IgD-negative memory B cell (primary cell): ENCODE results near the gene HS3ST5. TPM values are rescaled to one million over a fixed set of nuclear protein-coding genes. Genes with fewer than 3 reads are reported as not detected.
"Not testable (repeated sequence)": the region's sequence is repeated elsewhere in the genome, so short reads cannot be mapped to it uniquely, and the experiment has no call there.

ENCODE experiments used
- H3K27ac Mint-ChIP-seq, 3 donors: one replicate each; pipeline ENCODE4 v1.8.0; 2020 to 2022; ENCODE audit warnings: mild to moderate bottlenecking in 3 of 3, mixed read lengths in 3 of 3, moderate library complexity in 1 of 3
- H3K27me3 Mint-ChIP-seq: one replicate; pipeline ENCODE4 v1.8.0; 2021; ENCODE audit warnings: mixed read lengths
- H3K36me3 Mint-ChIP-seq: one replicate; pipeline ENCODE4 v1.8.0; 2020; ENCODE audit warnings: mild to moderate bottlenecking, mixed read lengths
- H3K4me1 Mint-ChIP-seq, 3 donors: one replicate each; pipeline ENCODE4 v1.8.0; 2020 to 2022; ENCODE audit warnings: mixed read lengths in 3 of 3, mild to moderate bottlenecking in 1 of 3
- H3K4me3 Mint-ChIP-seq, 4 donors: one replicate each; pipeline ENCODE4 v1.8.0; 2020 to 2022; ENCODE audit warnings: mild to moderate bottlenecking in 4 of 4, mixed read lengths in 4 of 4, moderate library complexity in 3 of 4
- H3K9me3 Mint-ChIP-seq, 3 donors: one replicate each; pipeline ENCODE4 v1.8.0; 2020 to 2021; ENCODE audit warnings: mixed read lengths in 3 of 3, mild to moderate bottlenecking in 1 of 3
- polyA plus RNA-seq: library from polyadenylated mRNA; unstranded; fragments of 300-500 nt; fragmentation: Illumina TruSeq; gene quantifications from one replicate; pipeline ENCODE4 v1.2.3, GENCODE V29; 2021

Gene HS3ST5
- polyA plus RNA-seq, 1 donor from 2014 or later = not detected

DNA sequence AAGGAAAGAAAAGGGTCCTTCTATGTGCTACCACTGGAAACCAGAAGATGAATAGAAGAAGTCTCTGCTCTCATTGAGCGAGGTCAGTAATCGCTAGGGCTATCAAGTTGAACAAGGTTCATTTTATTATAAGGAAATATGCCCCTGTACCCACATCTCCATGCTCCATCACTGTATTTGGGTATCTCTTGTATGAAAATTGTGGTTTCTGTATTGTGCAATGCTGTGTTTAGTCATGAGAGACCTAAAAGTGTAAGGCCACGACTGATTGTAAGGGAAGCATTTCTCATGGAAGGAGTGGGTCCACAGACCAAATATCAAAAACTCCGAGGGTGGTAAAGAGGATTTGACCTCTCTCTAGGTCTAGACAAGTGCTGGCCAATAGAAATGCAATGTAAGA is 3.6 kb upstream of the HS3ST5 start:
- peaks cover 5 to 9% (median 6%) of the 10 kb centered on the region in 3 donors for H3K4me1 Mint-ChIP-seq
- no peak overlapping the region for H3K4me3 Mint-ChIP-seq
- H3K27me3 Mint-ChIP-seq = peaks cover 17% of the 10 kb centered on the region
- H3K27ac Mint-ChIP-seq = no peak overlapping the region
- H3K36me3 Mint-ChIP-seq = peaks cover 1% of the 10 kb centered on the region
- H3K9me3 Mint-ChIP-seq = no peaks in the 10 kb centered on the region

DNA sequence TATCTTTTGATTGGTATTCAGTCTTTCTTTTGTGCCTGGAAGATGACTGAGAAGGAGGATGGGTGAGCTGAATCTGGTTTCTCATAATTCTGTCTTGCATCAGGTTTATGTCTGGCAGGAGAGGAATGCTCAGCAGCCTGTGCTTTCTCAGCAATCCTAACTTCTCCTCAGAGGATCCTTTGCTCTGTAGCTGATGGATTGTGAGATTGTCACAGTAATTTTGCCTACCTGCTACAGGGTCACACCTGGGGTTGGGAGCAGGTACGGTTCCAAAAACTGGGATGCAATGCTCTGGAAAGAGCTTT is 2.1 kb upstream of the HS3ST5 start:
- peaks cover 1% of the 10 kb centered on the region for H3K36me3 Mint-ChIP-seq
- peaks cover 5 to 9% (median 6%) of the 10 kb centered on the region in 3 donors for H3K4me1 Mint-ChIP-seq
- H3K9me3 Mint-ChIP-seq = no peaks in the 10 kb centered on the region
- no peak overlapping the region for H3K27ac Mint-ChIP-seq
- H3K27me3 Mint-ChIP-seq = peaks cover 21% of the 10 kb centered on the region
- H3K4me3 Mint-ChIP-seq = peak overlapping the region in 1 of 4 donors; percentile 39

DNA sequence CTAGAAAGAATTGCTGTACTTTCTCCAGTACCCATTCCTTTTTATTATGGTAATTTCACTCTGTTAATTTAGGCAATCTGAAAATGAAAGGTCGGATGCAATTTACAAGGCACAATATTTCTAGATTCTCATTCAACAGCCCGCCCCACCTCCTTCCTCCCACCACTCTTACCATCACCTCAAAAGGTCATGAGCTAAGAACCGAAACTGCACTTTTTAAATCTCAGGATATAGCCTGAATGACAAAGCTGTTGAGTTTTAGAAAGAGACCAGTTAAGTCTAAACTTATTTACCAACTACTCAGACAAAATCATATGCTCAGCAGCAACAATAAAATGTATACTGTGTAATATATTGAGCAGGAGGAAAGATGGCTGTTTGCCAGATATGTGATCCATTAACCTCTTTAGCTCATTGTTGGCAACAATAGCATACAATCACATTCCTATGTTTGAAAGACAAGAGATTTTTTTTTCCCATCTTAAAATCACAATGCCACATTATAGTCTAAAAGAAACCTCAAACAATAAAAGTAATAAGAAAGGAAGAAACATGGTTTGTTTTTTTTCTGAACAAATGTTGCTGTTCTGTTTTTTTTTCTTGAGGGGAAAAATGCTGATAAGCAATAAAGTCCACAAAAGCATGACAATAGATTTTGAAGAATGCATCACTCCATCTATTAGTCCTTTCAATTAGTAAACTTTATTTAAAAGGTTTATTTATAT is 1.6 kb upstream of the HS3ST5 start:
- H3K27ac Mint-ChIP-seq = peak overlapping the region in 1 of 3 donors; percentile 31
- peaks cover 1% of the 10 kb centered on the region for H3K36me3 Mint-ChIP-seq
- H3K4me3 Mint-ChIP-seq = no peak overlapping the region
- peaks cover 5 to 9% (median 6%) of the 10 kb centered on the region in 3 donors for H3K4me1 Mint-ChIP-seq
- no peaks in the 10 kb centered on the region for H3K9me3 Mint-ChIP-seq
- peaks cover 23% of the 10 kb centered on the region for H3K27me3 Mint-ChIP-seq

DNA sequence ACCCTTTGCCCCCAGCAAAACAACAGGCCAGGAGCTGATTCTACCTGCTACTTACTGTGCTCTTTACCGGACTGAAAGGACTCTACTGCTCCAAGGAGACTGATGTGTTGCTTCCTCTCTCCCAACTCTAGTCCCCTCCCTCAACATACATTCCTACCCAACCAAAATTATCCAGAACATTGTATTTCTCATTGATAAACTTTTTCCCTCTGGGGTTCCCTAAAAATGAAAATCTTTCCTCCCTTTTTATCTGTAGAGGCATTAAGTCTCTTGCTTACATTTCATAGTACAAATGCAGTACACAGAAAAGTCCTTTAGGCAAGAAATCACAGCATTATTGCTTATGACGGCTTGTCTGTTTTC is 940 bp upstream of the HS3ST5 start:
- peak overlapping the region in 2 of 4 donors; percentile 54 to 79 for H3K4me3 Mint-ChIP-seq
- H3K36me3 Mint-ChIP-seq = peaks cover 1% of the 10 kb centered on the region
- H3K4me1 Mint-ChIP-seq = peaks cover 5 to 9% (median 6%) of the 10 kb centered on the region in 3 donors
- H3K27ac Mint-ChIP-seq = no peak overlapping the region
- peaks cover 24% of the 10 kb centered on the region for H3K27me3 Mint-ChIP-seq
- no peaks in the 10 kb centered on the region for H3K9me3 Mint-ChIP-seq

DNA sequence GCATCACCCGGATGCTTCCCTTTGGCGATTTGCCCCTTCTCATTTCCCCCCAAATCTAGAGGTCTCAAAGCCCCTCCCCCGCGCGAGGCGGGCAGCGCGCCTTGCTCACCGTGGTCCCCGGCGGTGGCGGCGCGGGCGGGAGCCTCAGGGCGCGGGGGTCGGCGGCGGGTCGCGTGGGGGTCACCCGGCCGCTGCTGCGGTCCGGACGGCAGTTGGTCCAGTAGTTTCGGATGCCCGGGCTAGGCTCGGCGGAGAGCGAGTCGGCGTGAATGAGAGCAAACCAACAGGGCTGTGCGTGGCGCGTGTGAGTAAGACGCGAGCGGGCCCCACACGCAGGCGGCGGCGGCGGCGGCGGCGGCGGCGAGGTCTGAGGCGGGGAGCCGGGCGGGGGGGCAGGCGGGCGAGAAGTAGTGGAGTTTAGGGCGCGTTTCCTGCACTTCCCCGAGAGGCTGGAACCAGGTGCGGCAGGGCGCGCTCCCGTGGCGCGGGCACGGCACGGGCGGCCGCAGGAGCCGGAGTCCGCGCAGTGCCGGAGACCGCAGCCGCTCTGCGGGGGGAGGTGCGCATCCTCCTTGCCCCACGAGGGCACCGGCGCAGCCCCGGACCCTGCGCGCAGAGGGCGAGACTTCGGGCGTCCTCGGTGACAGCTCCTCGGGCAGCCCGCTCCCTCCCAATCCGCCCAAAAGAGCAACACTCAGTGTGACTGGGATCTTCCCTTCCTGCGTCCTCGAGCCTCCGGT is 567 bp downstream of the HS3ST5 start:
- H3K4me3 Mint-ChIP-seq = peak overlapping the region in 1 of 4 donors; percentile 44

DNA sequence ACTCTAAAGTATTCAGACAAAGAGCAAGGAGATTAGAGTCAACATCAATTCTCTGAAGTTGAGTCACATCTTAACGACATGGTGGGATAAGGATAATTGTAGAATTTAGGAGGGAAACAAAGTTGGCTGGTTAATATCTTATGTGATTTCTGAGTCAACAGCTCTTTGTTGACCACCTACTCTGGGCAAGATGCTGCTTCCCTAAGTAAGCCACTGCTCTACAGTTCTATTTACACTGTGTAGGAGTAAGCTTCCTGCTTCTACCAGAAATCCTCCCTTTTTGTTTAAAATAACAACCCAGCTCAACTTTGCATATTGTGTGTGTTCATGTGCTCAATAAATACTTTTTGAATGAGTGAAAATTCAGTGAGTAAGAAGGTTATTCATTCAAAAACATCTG is 3.1 kb downstream of the HS3ST5 start:
- no peaks in the 10 kb centered on the region for H3K9me3 Mint-ChIP-seq
- H3K36me3 Mint-ChIP-seq = peaks cover 1% of the 10 kb centered on the region
- no peak overlapping the region for H3K27ac Mint-ChIP-seq
- H3K4me3 Mint-ChIP-seq = no peak overlapping the region
- H3K4me1 Mint-ChIP-seq = peaks cover 5 to 9% (median 6%) of the 10 kb centered on the region in 3 donors
- H3K27me3 Mint-ChIP-seq = peaks cover 19% of the 10 kb centered on the region

More for the DNA sequence above, 567 bp downstream of the HS3ST5 start:
- Mint-ChIP-seq H3K36me3 (peaks cover 1% of the 10 kb centered on the region), H3K27ac (no peak overlapping the region), H3K4me1 (peaks cover 5 to 9% (median 6%) of the 10 kb centered on the region in 3 donors), H3K27me3 (peaks cover 24% of the 10 kb centered on the region), H3K9me3 (no peaks in the 10 kb centered on the region)

DNA sequence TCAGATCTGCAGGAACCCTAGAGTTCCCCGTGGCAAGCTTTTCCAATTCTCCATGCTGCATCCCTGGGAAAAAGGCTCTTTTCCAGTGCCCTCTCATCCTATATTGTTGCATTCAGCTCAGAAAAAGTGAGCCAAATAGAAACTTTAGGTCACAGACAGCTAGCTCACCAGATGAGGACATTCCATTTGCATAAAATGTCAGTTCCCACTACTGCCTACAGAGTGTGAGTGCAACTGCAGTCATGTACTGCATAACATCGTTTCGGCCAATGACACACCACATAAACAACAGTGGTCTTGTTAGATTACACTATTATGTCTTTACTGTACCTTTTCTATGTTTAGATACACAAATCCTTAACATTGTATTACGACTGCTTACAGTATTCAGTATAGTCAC is 8.6 kb downstream of the HS3ST5 start:
- Mint-ChIP-seq H3K36me3 (no peaks in the 10 kb centered on the region), H3K4me3 (no peak overlapping the region)

DNA sequence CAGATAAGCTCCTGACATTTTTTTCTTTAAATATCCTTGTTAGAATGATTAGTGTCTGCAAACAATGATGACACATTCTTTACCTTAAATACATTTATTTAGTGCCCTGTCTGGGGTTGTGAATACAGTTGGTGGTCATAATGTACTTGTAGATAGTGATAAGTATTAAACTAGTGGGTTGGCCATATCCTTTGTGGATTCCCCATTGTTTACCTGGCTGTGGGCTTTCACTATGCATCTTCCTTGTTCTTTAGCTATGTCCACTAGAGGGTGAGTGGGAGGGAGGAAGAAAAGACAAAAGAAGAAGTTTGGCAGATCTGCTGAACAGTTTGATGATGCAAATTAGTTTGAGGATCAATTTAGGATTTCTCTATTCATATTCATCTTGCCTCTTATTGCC is 15.7 kb downstream of the HS3ST5 start:
- peaks cover 1% of the 10 kb centered on the region for H3K27me3 Mint-ChIP-seq
- no peaks in the 10 kb centered on the region for H3K4me1 Mint-ChIP-seq
- H3K27ac Mint-ChIP-seq = no peak overlapping the region
- no peak overlapping the region for H3K4me3 Mint-ChIP-seq
- no peaks in the 10 kb centered on the region for H3K36me3 Mint-ChIP-seq
- peaks cover 0 to 1% (median 0%) of the 10 kb centered on the region in 3 donors for H3K9me3 Mint-ChIP-seq

More for the DNA sequence above, 8.6 kb downstream of the HS3ST5 start:
- no peaks in the 10 kb centered on the region for H3K4me1 Mint-ChIP-seq
- no peaks in the 10 kb centered on the region for H3K27me3 Mint-ChIP-seq
- no peak overlapping the region for H3K27ac Mint-ChIP-seq
- peaks cover 0 to 2% (median 0%) of the 10 kb centered on the region in 3 donors for H3K9me3 Mint-ChIP-seq

DNA sequence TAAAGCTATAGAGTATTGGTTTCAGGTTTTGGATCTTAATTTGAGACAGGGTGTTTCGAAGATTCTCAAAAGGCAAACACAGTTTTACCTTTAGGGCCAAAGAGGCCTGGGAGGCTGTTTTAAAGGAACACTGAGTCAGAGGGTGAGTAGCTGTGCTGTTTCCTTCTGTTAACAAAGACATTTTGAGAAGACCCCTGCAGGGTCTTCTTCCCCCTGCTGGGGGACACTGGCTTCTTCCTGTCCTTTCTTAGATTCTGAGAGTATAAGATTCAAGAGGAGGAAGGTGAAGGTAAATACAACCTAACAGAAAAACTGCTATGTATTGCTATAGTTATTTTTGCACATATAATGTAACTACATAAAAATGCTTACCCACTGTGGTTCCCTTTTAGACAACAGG is 19.0 kb downstream of the HS3ST5 start:
- Mint-ChIP-seq H3K27me3 (peaks cover 1% of the 10 kb centered on the region), H3K4me3 (no peak overlapping the region), H3K36me3 (no peaks in the 10 kb centered on the region), H3K9me3 (peaks cover 0 to 1% (median 0%) of the 10 kb centered on the region in 3 donors), H3K27ac (no peak overlapping the region), H3K4me1 (no peaks in the 10 kb centered on the region)

DNA sequence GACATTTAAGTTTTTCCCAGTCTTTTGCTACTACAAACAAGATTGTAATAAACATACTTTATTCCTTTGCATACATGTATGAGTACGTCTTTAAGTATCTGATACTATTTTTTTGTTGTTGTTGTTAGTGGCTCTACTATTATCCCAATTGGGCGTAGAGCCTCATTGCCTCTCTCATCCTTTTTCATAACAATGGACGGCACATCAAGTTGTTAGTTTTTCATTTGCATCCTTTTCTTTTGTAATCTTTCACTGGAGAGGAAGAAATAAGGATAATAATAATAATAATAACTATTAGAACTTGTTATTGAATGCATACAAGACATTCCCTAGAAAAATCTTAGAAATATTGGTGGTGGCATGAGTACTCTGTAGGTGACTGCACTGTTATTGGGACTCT is 23.1 kb downstream of the HS3ST5 start:
- H3K27me3 Mint-ChIP-seq = peaks cover 2% of the 10 kb centered on the region
- H3K36me3 Mint-ChIP-seq = no peaks in the 10 kb centered on the region
- no peak overlapping the region for H3K27ac Mint-ChIP-seq
- no peaks in the 10 kb centered on the region for H3K9me3 Mint-ChIP-seq
- no peak overlapping the region for H3K4me3 Mint-ChIP-seq
- no peaks in the 10 kb centered on the region for H3K4me1 Mint-ChIP-seq

DNA sequence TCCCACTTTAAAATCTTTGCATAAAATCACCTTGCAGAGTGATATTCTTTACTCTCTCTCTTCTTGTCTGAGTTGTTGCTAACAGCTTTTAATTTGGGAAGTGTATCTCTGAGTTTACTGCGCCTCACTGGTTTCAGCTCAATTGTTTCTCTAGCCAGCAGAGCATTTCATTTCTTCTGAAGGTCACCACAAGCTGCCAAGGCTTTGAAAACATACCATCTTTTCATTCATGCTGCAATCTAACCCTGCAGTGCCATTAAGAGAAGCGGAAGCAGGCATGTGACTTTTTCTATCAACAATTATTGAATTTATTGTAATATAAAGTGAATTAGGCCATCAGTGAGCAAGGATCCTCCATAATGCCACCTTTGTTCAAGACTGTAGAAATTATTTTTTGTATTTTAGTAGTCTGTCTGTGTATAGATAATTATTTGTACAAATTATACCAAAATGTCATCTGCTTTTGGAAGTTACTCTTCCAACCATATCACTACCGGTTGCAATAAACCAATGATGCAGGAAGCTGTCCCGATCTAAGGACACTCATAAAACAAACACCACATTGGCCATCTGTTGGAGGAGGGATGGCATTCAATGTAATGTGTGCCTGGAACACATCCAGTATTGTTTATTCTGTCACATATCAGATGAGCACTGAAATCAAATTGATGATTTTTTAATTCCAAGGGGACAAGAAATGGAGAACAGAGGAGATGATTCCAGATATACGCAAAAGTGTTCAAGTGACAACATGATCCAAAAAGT is 26.8 kb downstream of the HS3ST5 start:
- Mint-ChIP-seq H3K27me3 (peaks cover 2% of the 10 kb centered on the region), H3K36me3 (no peaks in the 10 kb centered on the region), H3K27ac (no peak overlapping the region), H3K4me1 (no peaks in the 10 kb centered on the region), H3K9me3 (peaks cover 0 to 1% (median 0%) of the 10 kb centered on the region in 3 donors), H3K4me3 (no peak overlapping the region)

DNA sequence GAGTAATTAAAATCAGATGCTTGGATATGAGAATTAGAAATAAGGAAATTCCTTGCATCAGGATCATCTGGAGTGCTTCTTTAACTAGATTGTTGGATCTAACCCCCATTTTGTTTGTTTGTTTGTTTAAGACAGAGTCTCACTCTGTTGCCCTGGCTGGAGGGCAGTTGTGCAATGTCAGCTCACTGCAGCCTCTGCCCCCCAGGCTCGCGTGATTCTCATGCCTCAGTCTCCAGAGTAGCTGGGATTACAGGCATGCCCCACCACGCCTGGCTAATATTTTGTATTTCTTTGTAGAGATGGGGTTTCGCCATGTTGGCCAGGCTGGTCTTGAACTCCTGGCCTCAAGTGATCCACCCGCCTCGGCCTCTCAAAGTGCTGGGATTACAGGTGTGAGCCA is 29.0 kb downstream of the HS3ST5 start:
- H3K4me3 Mint-ChIP-seq, H3K36me3 Mint-ChIP-seq, H3K27me3 Mint-ChIP-seq, H3K27ac Mint-ChIP-seq, H3K4me1 Mint-ChIP-seq, H3K9me3 Mint-ChIP-seq: not testable (repeated sequence)

DNA sequence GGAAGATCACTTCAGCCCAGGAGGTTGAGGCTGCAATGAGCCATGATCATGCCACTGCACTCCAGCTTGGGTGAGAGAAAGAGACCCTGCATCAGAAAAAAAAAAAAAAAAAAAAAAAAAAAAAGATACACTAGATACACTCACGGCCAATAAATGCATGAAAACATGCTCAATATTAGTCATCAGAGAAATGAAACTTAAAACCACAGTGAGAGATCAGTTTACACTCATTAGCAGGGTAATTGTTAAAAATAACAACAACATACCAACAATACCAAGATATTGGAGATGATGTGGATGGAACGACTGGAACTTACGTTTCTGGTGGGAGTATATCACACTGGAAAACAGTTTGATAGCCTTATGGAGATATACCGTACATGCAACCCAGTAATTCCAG is 29.9 kb downstream of the HS3ST5 start:
- Mint-ChIP-seq H3K4me3 (no peak overlapping the region), H3K4me1 (no peaks in the 10 kb centered on the region), H3K27ac (no peak overlapping the region), H3K36me3 (no peaks in the 10 kb centered on the region), H3K9me3 (peaks cover 0 to 1% (median 0%) of the 10 kb centered on the region in 3 donors), H3K27me3 (peaks cover 4% of the 10 kb centered on the region)

DNA sequence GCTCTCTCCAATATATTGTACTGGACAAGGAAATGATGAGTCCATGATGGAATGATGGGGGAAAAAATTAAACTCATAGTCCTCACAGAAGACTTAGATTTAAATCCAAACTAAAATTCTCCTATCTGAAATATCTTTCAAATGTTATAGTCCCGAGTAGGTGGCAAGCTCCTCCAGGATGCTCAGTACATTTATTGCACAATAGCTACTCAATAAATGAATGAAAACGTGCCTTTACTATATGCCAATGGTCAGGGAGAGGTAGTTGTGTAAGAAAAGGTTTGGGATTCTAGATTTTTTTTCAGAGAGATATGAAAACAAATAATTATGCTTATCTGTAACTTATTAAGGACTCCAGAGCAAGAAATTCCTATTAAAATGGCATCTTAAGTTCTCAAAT is 32.8 kb downstream of the HS3ST5 start:
- H3K9me3 Mint-ChIP-seq = peaks cover 0 to 1% (median 0%) of the 10 kb centered on the region in 3 donors
- no peaks in the 10 kb centered on the region for H3K36me3 Mint-ChIP-seq
- H3K4me3 Mint-ChIP-seq = no peak overlapping the region
- H3K4me1 Mint-ChIP-seq = no peaks in the 10 kb centered on the region
- H3K27me3 Mint-ChIP-seq = peaks cover 2% of the 10 kb centered on the region
- no peak overlapping the region for H3K27ac Mint-ChIP-seq

DNA sequence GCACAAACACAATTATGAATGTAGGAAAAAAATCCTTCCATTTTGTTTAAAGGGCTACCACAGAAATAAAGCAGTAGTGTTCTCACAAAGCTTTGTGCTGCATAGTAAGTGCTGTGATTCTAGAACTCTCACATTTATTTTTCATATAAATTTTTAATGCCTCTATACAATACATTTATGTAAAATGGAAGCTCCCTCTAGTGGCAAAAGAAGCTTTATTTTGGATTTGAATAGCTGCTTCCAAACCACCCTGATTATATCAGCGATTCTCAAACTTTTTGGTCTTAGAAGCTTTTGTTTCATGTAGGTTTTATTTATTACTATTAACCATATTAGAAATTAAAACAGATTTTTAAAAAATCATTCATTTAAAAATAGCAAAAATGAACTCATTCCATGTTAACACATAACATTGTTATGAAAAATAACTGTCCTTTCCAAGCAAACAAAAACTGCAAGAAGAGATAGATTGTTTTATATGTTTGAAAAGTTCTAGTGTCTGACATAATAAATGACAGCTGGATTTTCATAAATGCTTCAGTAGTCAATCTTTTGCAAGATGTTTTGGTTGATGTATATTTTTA is 38.4 kb downstream of the HS3ST5 start:
- Mint-ChIP-seq H3K4me1 (no peaks in the 10 kb centered on the region), H3K36me3 (no peaks in the 10 kb centered on the region), H3K27ac (no peak overlapping the region), H3K9me3 (peaks cover 0 to 1% (median 0%) of the 10 kb centered on the region in 3 donors), H3K4me3 (no peak overlapping the region), H3K27me3 (peaks cover 2% of the 10 kb centered on the region)
